GM19035 (cell line): Measurements from ENCODE around the gene LMNTD2.

Source experiments
- ATAC-seq: cut with Tn5 transposase; IDR thresholded peaks from one replicate; pipeline ENCODE4 v1.9.1; 2021; ENCODE audit not compliant: unreplicated experiment

Gene LMNTD2

GRCh38 chr11:560305-561147, at the start of gene LMNTD2, which contains the start of gene RASSF7:
TSS of gene LMNTD2 (minus strand) at chr11:560738. CDS start at chr11:560716, 22 bp downstream.
TSS of gene RASSF7 (plus strand) at chr11:560970. CDS start at chr11:561769, 799 bp downstream.
- peak; percentile 78 for ATAC-seq

GRCh38 chr11:609341-609811, 48.8 kb upstream of the LMNTD2 start:
- ATAC-seq: no peak

GRCh38 chr11:608791-609251, 48.3 kb upstream of the LMNTD2 start:
- ATAC-seq: no peak

GRCh38 chr11:607971-608659, 47.6 kb upstream of the LMNTD2 start:
- no peak for ATAC-seq

GRCh38 chr11:607020-607780, 46.7 kb upstream of the LMNTD2 start:
- ATAC-seq: no peak

GRCh38 chr11:606245-606644, 45.7 kb upstream of the LMNTD2 start:
- ATAC-seq: no peak

- ATAC-seq: no peak
Measured at GRCh38 chr11:605286-606129, 45.0 kb upstream of the LMNTD2 start.

- no peak for ATAC-seq
Measured at GRCh38 chr11:603154-603553, 42.6 kb upstream of the LMNTD2 start.

- ATAC-seq: no peak
Measured at GRCh38 chr11:601573-602245, 41.2 kb upstream of the LMNTD2 start.

GRCh38 chr11:598005-598680, 37.6 kb upstream of the LMNTD2 start:
- ATAC-seq: no peak

- no peak for ATAC-seq
Measured at GRCh38 chr11:597166-597725, 36.7 kb upstream of the LMNTD2 start.

- no peak for ATAC-seq
Measured at GRCh38 chr11:596374-596773, 35.8 kb upstream of the LMNTD2 start.

- no peak for ATAC-seq
Measured at GRCh38 chr11:595400-595799, 34.9 kb upstream of the LMNTD2 start.

- no peak for ATAC-seq
Measured at GRCh38 chr11:593347-593746, 32.8 kb upstream of the LMNTD2 start.

- ATAC-seq: no peak
Measured at GRCh38 chr11:592918-593317, 32.4 kb upstream of the LMNTD2 start.

GRCh38 chr11:592501-592900, 32.0 kb upstream of the LMNTD2 start:
- ATAC-seq: no peak

GRCh38 chr11:590997-591396, 30.5 kb upstream of the LMNTD2 start:
- no peak for ATAC-seq

GRCh38 chr11:589798-590197, 29.3 kb upstream of the LMNTD2 start:
- ATAC-seq: no peak

- no peak for ATAC-seq
Measured at GRCh38 chr11:587978-588380, 27.4 kb upstream of the LMNTD2 start.
